Measurements from ENCODE around the gene ITIH4.

DNA sequence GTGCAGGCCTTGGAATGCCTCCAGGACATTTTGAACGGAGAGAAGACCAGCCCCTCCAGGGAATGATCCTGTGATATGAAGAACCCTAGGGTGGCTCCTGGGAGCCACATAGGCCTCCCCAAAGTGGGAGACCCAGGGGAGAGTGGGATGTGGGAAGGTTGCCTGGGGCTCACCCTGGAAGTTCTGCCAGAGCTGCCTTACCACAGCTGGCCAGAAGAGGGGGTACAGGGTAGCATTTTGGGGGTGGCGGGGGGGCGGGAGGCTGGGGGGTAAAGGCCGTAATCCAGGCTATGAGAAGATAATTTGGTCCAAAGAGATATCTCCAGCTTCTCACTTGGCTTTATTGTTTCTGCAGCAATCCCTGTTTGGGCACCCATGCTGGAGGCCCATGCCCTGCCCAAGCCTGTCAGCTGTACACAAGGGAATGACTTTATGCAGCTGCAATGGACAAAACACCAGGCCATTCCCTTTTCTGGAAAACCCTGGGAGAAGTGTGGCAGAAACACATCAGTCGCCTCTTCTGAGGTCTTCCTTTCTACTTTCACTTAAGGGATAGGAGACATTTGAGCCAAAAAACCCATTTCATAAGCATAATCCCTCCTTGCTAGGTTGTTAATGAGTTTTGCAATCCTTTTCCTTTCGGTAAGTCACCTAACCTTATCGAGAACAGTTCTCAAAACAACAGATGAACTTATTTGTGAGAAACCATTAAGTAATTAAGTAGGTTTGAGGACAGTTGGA, 15.4 kb upstream of the ITIH4 start:
- TF ChIP-seq, protein P1, sequence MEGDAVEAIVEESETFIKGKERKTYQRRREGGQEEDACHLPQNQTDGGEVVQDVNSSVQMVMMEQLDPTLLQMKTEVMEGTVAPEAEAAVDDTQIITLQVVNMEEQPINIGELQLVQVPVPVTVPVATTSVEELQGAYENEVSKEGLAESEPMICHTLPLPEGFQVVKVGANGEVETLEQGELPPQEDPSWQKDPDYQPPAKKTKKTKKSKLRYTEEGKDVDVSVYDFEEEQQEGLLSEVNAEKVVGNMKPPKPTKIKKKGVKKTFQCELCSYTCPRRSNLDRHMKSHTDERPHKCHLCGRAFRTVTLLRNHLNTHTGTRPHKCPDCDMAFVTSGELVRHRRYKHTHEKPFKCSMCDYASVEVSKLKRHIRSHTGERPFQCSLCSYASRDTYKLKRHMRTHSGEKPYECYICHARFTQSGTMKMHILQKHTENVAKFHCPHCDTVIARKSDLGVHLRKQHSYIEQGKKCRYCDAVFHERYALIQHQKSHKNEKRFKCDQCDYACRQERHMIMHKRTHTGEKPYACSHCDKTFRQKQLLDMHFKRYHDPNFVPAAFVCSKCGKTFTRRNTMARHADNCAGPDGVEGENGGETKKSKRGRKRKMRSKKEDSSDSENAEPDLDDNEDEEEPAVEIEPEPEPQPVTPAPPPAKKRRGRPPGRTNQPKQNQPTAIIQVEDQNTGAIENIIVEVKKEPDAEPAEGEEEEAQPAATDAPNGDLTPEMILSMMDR (IDR thresholded peaks at IDR 0.05; ENCODE audit: low read depth, low read length), result peak; percentile 64
- TF ChIP-seq EZH2phosphoT487 (IDR thresholded peaks at IDR 0.05; ENCODE audit: low read depth), result no peak

All from OCI-LY3 (cell line).